HG03060 (cell line): ENCODE measurements around the gene PMS1.
"Not testable (repeated sequence)": the region's sequence is repeated elsewhere in the genome, so short reads cannot be mapped to it uniquely, and the experiment has no call there.

Experiments used
- ATAC-seq: cut with Tn5 transposase; IDR thresholded peaks from one replicate; pipeline ENCODE4 v1.9.1; 2021; ENCODE audit warnings: low read depth, moderate number of reproducible peaks; ENCODE audit not compliant: unreplicated experiment

The PMS1 gene

GRCh38 chr2:189783927-189784867 is at the start of gene PMS1, which contains the start of gene ORMDL1:
PMS1 (plus strand) TSS chr2:189784450; CDS start chr2:189791810, 7,360 bp downstream.
ORMDL1 (minus strand) TSS chr2:189784339; CDS start chr2:189782595, 1,744 bp downstream.
- peak; percentile 93 for ATAC-seq

- ATAC-seq = no peak
These were observed 33.1 kb upstream of the PMS1 start for GRCh38 chr2:189751080-189751658.

GRCh38 chr2:189756311-189756952 is 27.8 kb upstream of the PMS1 start:
- no peak for ATAC-seq

GRCh38 chr2:189760154-189760553 is 24.1 kb upstream of the PMS1 start:
- not testable (repeated sequence) for ATAC-seq

GRCh38 chr2:189762229-189762550 is 22.1 kb upstream of the PMS1 start:
- ATAC-seq = no peak

- ATAC-seq = peak; percentile 87
These were observed 21.5 kb upstream of the PMS1 start, which contains the start of gene OSGEPL1 for GRCh38 chr2:189762551-189763298. OSGEPL1 (minus strand) TSS chr2:189762792; CDS start chr2:189761640, 1,152 bp downstream.

- no peak for ATAC-seq
These were observed 20.2 kb upstream of the PMS1 start for GRCh38 chr2:189763908-189764661.

GRCh38 chr2:189770590-189771322 is 13.5 kb upstream of the PMS1 start:
- ATAC-seq = no peak

GRCh38 chr2:189772212-189772611 is 12.0 kb upstream of the PMS1 start:
- no peak for ATAC-seq

GRCh38 chr2:189782221-189782671 is 2.0 kb upstream of the PMS1 start:
- no peak for ATAC-seq

- peak; percentile 7 for ATAC-seq
These were observed 761 bp upstream of the PMS1 start for GRCh38 chr2:189783451-189783926.

- no peak for ATAC-seq
These were observed 7.2 kb downstream of the PMS1 start for GRCh38 chr2:189791338-189792042.

- no peak for ATAC-seq
These were observed 10.1 kb downstream of the PMS1 start for GRCh38 chr2:189794310-189794709.

- no peak for ATAC-seq
These were observed 13.7 kb downstream of the PMS1 start for GRCh38 chr2:189797902-189798301.

GRCh38 chr2:189798312-189799029 is 14.2 kb downstream of the PMS1 start:
- peak; percentile 52 for ATAC-seq

GRCh38 chr2:189799030-189799331 is 14.7 kb downstream of the PMS1 start:
- ATAC-seq = no peak

GRCh38 chr2:189799531-189799930 is 15.3 kb downstream of the PMS1 start:
- no peak for ATAC-seq

GRCh38 chr2:189802396-189802912 is 18.2 kb downstream of the PMS1 start:
- no peak for ATAC-seq
